Dermis lymphatic vessel endothelial cell (primary cell): Measurements from ENCODE around the gene ZFP37. TPM values are rescaled to one million over a fixed set of nuclear protein-coding genes. Genes with fewer than 3 reads are reported as not detected.

Experiments
- total RNA-seq: library from RNA; depleted of rRNA; stranded (reverse); fragments of >200 nt; gene quantifications from 2 replicates; pipeline ENCODE4 v1.2.1, GENCODE V29; 2014

Gene ZFP37
- total RNA-seq, result 0.65 and 1.4 TPM in 2 replicates

GRCh38 chr9:113056191-113057106 lies at the start of gene ZFP37:
Gene ZFP37 (minus strand): TSS chr9:113056724. CDS start chr9:113056688, 36 bp downstream.

GRCh38 chr9:113011911-113012381 lies 44.6 kb downstream of the ZFP37 start, which contains the start of gene ZNF883:
Gene ZNF883 (minus strand): TSS chr9:113012192.

Other genes with a start within 250 kb of the ZFP37 start
- gene SLC46A2, start 165.8 kb downstream of the ZFP37 start, total RNA-seq, result not detected in 2 replicates
- 0.17 TPM in 1 of 2 replicates, not detected in the other for gene ZNF883, start 44.5 kb downstream of the ZFP37 start, total RNA-seq
- 4.5 and 7.6 TPM in 2 replicates for gene SLC31A2, start 94.3 kb upstream of the ZFP37 start, total RNA-seq
- 16.1 and 16.5 TPM in 2 replicates for gene FKBP15, start 164.6 kb upstream of the ZFP37 start, total RNA-seq
- 12.6 and 13.2 TPM in 2 replicates for gene SLC31A1, start 164.8 kb upstream of the ZFP37 start, total RNA-seq
- gene CDC26, start 218.8 kb upstream of the ZFP37 start, total RNA-seq, result 33.2 and 41.1 TPM in 2 replicates
- gene PRPF4, start 218.9 kb upstream of the ZFP37 start, total RNA-seq, result 14.8 and 21.7 TPM in 2 replicates
- gene RNF183, start 246.7 kb upstream of the ZFP37 start, total RNA-seq, result not detected in 2 replicates